Measurements from ENCODE around the gene TOGARAM1.
"Not testable (repeated sequence)": the region's sequence is repeated elsewhere in the genome, so short reads cannot be mapped to it uniquely, and the experiment has no call there.

TOGARAM1 gene

GRCh38 chr14:45070215-45070614, 108.2 kb downstream of the TOGARAM1 start:
- ChIA-PET CTCF (interaction anchor here (1.8 to 2.3 kb wide), 2 partner anchors 9 to 11 kb away, joined by 6 to 8 read pairs; no protein-coding TSS in a partner anchor), POLR2A (no interaction called here)
- TF ChIP-seq CTCF (IDR thresholded peaks at IDR 0.05; ENCODE audit: control extremely low read depth, extremely low read depth, low read depth, missing control alignments) = no peak
- DNase-seq (ENCODE audit: extremely low spot score) = no peak

- no peak for DNase-seq (ENCODE audit: extremely low spot score)
- ChIA-PET POLR2A (no interaction called here), CTCF (interaction anchor here (1.8 kb wide), 1 partner anchor 9 kb away, joined by 6 read pairs; no protein-coding TSS in a partner anchor)
- no peak for TF ChIP-seq CTCF (IDR thresholded peaks at IDR 0.05; ENCODE audit: control extremely low read depth, extremely low read depth, low read depth, missing control alignments)
Observed at GRCh38 chr14:45072126-45072525, 110.1 kb downstream of the TOGARAM1 start.

DNA sequence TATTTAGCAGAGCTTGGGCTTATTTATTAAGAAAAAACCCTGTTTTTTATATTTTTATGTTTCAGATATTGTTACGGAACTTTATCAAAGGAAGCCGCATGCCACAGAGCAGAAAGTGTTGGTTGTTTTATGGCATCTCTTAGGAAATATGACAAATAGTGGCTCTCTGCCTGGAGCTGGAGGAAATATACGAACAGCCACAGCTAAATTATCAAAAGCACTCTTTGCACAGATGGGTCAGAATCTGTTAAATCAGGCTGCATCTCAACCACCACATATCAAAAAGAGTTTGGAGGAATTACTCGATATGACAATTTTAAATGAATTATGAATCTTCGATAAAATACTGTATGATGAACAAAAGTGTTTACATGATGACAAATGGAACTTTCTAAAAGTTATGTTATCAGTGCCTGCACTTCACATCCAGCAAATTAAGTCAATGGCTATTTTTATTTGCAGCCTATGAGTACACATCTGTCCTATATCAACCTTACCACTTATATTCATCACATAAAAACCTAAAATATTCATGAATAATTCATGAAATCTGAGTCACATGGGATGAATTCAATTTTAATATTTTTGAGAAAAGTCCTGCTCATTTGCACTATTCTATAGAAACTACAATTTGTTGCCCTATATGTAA, 111.4 kb downstream of the TOGARAM1 start:
- TF ChIP-seq CTCF (IDR thresholded peaks at IDR 0.05; ENCODE audit: control extremely low read depth, extremely low read depth, low read depth, missing control alignments) = no peak
- DNase-seq (ENCODE audit: extremely low spot score) = no peak
- CTCF ChIA-PET = interaction anchor here (1.0 kb wide), 2 partner anchors 9 to 87 kb away, joined by 3 read pairs; no protein-coding TSS in a partner anchor
- POLR2A ChIA-PET = no interaction called here

- ChIA-PET POLR2A (no interaction called here), CTCF (interaction anchor here (2.1 to 3.1 kb wide), 2 partner anchors 8 to 11 kb away, joined by 8 to 13 read pairs; no protein-coding TSS in a partner anchor)
- no peak for DNase-seq (ENCODE audit: extremely low spot score)
- TF ChIP-seq CTCF (IDR thresholded peaks at IDR 0.05; ENCODE audit: control extremely low read depth, extremely low read depth, low read depth, missing control alignments) = no peak
Observed at GRCh38 chr14:45078323-45078722, 116.3 kb downstream of the TOGARAM1 start.

DNA sequence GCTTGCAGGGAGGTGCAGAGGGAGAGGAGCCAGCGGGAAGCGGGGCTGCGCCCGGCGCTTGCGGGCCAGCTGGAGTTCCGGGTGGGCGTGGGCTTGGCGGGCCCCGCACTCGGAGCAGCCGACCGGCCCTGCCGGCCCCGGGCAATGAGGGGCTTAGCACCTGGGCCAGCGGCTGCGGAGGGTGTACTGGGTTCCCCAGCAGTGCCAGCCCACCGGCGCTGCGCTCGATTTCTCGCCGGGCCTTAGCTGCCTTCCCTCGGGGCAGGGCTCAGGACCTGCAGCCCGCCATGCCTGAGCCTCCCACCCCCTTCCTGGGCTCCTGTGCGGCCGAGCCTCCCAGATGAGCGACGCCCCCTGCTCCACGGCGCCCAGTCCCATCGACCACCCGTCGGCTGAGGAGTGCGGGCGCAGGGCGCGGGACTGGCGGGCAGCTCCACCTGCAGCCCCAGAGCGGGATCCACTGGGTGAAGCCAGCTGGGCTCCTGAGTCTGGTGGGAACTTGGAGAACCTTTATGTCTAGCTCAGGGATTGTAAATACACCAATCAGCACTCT, 118.5 kb downstream of the TOGARAM1 start:
- POLR2A ChIA-PET; DNase-seq (ENCODE audit: extremely low spot score): not testable (repeated sequence)
- CTCF ChIA-PET = interaction anchor here (1.8 to 3.1 kb wide), 2 partner anchors 9 to 14 kb away, joined by 6 to 13 read pairs; no protein-coding TSS in a partner anchor

- POLR2A ChIA-PET; DNase-seq (ENCODE audit: extremely low spot score): not testable (repeated sequence)
- CTCF ChIA-PET = interaction anchor here (1.8 kb wide), 1 partner anchor 10 kb away, joined by 6 read pairs; no protein-coding TSS in a partner anchor
Observed at GRCh38 chr14:45081096-45081495, 119.1 kb downstream of the TOGARAM1 start.

- DNase-seq (ENCODE audit: extremely low spot score) = no peak
- TF ChIP-seq CTCF (IDR thresholded peaks at IDR 0.05; ENCODE audit: control extremely low read depth, extremely low read depth, low read depth, missing control alignments) = no peak
- ChIA-PET CTCF (no interaction called here), POLR2A (no interaction called here)
Observed at GRCh38 chr14:45082420-45082819, 120.4 kb downstream of the TOGARAM1 start.

Measured in GM10248 (cell line).